Esophagus muscularis mucosa (tissue), 4 donors: ENCODE results near the gene RAB11B. TPM values are rescaled to one million over a fixed set of nuclear protein-coding genes. Genes with fewer than 3 reads are reported as not detected.
"Not testable (repeated sequence)": the region's sequence is repeated elsewhere in the genome, so short reads cannot be mapped to it uniquely, and the experiment has no call there.

Experiments
- DNase-seq: peaks from one replicate; pipeline ENCODE4 v3.0.0-alpha.2; 2017; ENCODE audit errors: extremely low spot score
- H3K27ac ChIP-seq, 4 donors: fragments of 200-600 bp; sonication (generic); replicated peaks in 1 of 4; 1 replicate in 3 of 4; 2 replicates in 1 of 4; pipeline ENCODE4 v1.5.1; 2016 to 2019; ENCODE audit warnings: mild to moderate bottlenecking in 1 of 4
- H3K27me3 ChIP-seq, 4 donors: fragments of 200-600 bp; sonication (generic); one replicate each; pipeline versions ENCODE4 v1.5.1 to v1.6.0; 2016 to 2019
- H3K36me3 ChIP-seq, 4 donors: fragments of 200-600 bp; sonication (generic); one replicate each; pipeline ENCODE4 v1.5.1; 2016 to 2019
- H3K4me1 ChIP-seq, 4 donors: fragments of 200-600 bp; sonication (generic); one replicate each; pipeline ENCODE4 v1.5.1; 2016 to 2019
- H3K4me3 ChIP-seq, 4 donors: fragments of 200-600 bp; sonication (generic); 1 replicate in 2 of 4; 2 replicates in 2 of 4; pipeline ENCODE4 v1.5.1; 2016 to 2019; ENCODE audit warnings: mild to moderate bottlenecking in 4 of 4, moderate library complexity in 1 of 4
- H3K9me3 ChIP-seq, 4 donors: fragments of 200-600 bp; sonication (generic); 1 replicate in 3 of 4; 2 replicates in 1 of 4; pipeline ENCODE4 v1.5.1; 2016 to 2019
- EP300 ChIP-seq: sonication (generic); formaldehyde crosslinking; IDR thresholded peaks from one replicate; pipeline ENCODE4 v1.6.1; 2017; ENCODE audit warnings: antibody characterized with exemption
- POLR2A ChIP-seq: fragments of 450-650 bp; IDR thresholded peaks from one replicate; pipeline ENCODE4 v1.6.1; 2017; ENCODE audit warnings: antibody characterized with exemption, moderate library complexity, mild to moderate bottlenecking, low read depth
- POLR2AphosphoS5 ChIP-seq, 2 donors: sonication (generic); formaldehyde crosslinking; IDR thresholded peaks; one replicate each; pipeline ENCODE4 v1.6.1; 2017; ENCODE audit warnings: antibody characterized with exemption in 2 of 2
- WGBS: methylation state at CpG from one replicate; pipeline ENCODE4 v1.1.5; 2018; 5-methylcytosine and 5-hydroxymethylcytosine counted together
- intact Hi-C: fragments of 100-400 bp; cut with DNase I; formaldehyde crosslinking; loops from one replicate; pipeline ENCODE4 v1.15.1; 2023
- total RNA-seq, 4 donors: library from RNA; depleted of rRNA; stranded (reverse); fragments of >200 nt; gene quantifications; one replicate each; pipeline versions ENCODE4 v1.1.0 to v1.2.1, GENCODE V29; 2016
- TF ChIP-seq, protein P1 (sequence below), 3 experiments: fragments of 200-600 bp in 2 of 3; fragments of 450-650 bp in 1 of 3; sonication (generic) in 2 of 3; IDR thresholded peaks; one replicate each; pipeline ENCODE4 v1.5.1; 2017 to 2019; ENCODE audit warnings: antibody characterized with exemption in 3 of 3, mild to moderate bottlenecking in 2 of 3, moderate library complexity in 1 of 3

Gene RAB11B
- total RNA-seq, 4 donors from 2014 or later = 27.8 to 101 (median 42.3) TPM

DNA sequence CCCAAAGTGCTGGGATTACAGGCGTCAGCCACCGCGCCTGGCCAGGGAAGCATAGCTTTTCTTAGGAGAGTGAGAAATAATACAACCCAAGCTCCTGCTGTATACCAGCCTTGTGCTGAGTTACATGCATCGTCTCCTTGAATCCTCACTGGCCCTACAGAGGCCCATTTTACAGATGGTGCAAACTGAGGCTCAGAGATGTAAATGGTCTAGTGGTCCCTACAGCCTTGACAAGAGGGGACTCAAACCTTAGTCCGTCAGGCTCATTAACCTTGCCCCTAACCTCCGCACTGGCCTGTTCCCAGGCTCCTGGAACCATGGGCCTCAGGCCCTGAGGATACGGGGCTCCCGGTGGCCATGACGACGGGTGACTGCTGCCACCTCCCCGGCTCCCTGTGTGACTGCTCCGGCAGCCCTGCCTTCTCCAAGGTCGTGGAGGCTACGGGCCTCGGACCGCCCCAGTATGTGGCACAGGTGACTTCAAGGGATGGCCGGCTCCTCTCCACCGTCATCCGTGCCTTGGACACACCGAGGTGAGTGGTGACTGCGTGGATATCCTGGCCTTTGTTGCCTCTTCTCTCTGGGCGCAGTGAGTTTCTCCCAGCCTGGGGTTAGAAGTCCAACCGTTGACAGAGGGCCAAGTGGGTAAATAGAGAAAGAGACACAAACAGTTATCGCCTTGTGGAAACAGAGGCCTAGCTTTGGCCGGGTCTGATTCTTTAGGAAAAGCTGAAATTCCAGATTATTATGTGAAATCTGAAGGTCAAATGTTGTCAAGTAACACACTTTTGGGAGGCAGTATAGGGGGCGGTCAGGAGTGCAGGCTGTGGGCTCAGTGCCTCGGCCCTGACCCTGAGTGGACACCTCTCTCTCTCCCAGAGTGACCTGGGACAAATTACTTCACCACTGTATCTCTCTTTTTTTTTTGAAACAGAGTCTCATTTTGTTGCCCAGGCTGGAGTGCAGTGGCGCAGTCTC lies 31.6 kb downstream of the RAB11B start:
- TF ChIP-seq, protein P1, sequence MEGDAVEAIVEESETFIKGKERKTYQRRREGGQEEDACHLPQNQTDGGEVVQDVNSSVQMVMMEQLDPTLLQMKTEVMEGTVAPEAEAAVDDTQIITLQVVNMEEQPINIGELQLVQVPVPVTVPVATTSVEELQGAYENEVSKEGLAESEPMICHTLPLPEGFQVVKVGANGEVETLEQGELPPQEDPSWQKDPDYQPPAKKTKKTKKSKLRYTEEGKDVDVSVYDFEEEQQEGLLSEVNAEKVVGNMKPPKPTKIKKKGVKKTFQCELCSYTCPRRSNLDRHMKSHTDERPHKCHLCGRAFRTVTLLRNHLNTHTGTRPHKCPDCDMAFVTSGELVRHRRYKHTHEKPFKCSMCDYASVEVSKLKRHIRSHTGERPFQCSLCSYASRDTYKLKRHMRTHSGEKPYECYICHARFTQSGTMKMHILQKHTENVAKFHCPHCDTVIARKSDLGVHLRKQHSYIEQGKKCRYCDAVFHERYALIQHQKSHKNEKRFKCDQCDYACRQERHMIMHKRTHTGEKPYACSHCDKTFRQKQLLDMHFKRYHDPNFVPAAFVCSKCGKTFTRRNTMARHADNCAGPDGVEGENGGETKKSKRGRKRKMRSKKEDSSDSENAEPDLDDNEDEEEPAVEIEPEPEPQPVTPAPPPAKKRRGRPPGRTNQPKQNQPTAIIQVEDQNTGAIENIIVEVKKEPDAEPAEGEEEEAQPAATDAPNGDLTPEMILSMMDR (IDR thresholded peaks at IDR 0.05) = no peak
- TF ChIP-seq POLR2A (no peak), EP300 (no peak), POLR2AphosphoS5 (IDR thresholded peaks at IDR 0.05) (no peak)
- WGBS = 88% methylated on average over 21 of the region's 28 CpGs
- Histone ChIP-seq H3K27me3 (no peaks in the 10 kb centered on the region), H3K27ac (peak overlapping the region in 2 of 4 donors; percentile 28 to 39), H3K4me3 (no peak overlapping the region), H3K36me3 (peaks cover 0 to 35% (median 26%) of the 10 kb centered on the region in 4 donors), H3K4me1 (peaks cover 36 to 53% (median 50%) of the 10 kb centered on the region in 4 donors), H3K9me3 (no peaks in the 10 kb centered on the region)
- intact Hi-C loops = no loop called here
- no peak for DNase-seq

DNA sequence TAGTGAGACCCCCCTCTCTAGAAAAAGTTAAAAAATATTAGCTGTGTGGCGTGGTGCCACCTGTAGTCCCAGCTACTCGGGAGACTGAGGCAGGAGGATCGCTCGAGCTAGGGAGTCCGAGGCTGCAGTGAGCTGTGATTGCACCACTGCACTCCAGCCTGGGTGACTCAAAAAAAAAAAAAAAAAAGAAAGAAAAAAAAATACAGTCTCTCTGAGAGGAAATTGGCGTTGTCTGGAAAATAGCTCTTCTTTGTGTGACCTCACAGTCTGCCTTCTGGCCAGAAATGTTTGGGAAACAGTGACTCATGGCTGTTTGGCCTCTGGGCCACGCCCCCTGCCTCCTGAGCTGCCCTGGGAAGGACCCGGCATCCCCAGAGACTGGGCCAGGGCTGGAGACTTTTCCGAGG lies 33.7 kb downstream of the RAB11B start:
- intact Hi-C loops = no loop called here
- H3K27ac ChIP-seq = peak overlapping the region; percentile 80 to 91 (median 88)
- peaks cover 0 to 48% (median 39%) of the 10 kb centered on the region in 4 donors for H3K36me3 ChIP-seq
- H3K4me3 ChIP-seq = peak overlapping the region in 3 of 4 donors; percentile 5 to 43 (median 7)
- H3K4me1 ChIP-seq = peaks cover 18 to 33% (median 29%) of the 10 kb centered on the region in 4 donors
- H3K27me3 ChIP-seq = no peaks in the 10 kb centered on the region
- peak; percentile 98 for DNase-seq
- TF ChIP-seq POLR2AphosphoS5 (IDR thresholded peaks at IDR 0.05) = peak; percentile 87 to 92
- TF ChIP-seq, protein P1 (IDR thresholded peaks at IDR 0.05) = no peak
- no peaks in the 10 kb centered on the region for H3K9me3 ChIP-seq
- WGBS = 27% methylated on average over 9 of the region's 9 CpGs

DNA sequence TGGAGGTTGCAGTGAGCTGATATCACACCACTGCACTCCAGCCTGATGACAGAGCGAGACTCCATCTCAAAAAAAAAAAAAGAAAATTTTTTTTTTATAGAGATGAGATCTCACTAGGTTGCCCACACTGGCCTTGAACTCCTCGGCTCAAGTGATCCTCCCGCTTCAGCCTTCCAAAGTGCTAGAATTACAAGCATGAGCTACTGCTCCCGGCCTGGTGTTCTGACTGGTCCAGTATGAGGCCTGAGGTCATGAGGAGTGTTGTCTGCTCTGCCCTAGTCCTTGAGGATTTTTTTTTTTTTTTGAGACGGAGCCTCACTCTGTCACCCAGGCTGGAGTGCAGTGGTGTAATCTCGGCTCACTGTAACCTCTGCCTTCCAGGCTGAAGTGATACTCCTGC lies 35.2 kb downstream of the RAB11B start:
- H3K9me3 ChIP-seq, H3K27me3 ChIP-seq, H3K4me3 ChIP-seq, DNase-seq, intact Hi-C loops: not testable (repeated sequence)
- Histone ChIP-seq H3K36me3 (peaks cover 0 to 56% (median 49%) of the 10 kb centered on the region in 4 donors), H3K27ac (peak overlapping the region in 2 of 4 donors; percentile 80 to 90), H3K4me1 (peaks cover 18 to 28% (median 28%) of the 10 kb centered on the region in 4 donors)
- WGBS = 96% methylated on average over 6 of the region's 6 CpGs

DNA sequence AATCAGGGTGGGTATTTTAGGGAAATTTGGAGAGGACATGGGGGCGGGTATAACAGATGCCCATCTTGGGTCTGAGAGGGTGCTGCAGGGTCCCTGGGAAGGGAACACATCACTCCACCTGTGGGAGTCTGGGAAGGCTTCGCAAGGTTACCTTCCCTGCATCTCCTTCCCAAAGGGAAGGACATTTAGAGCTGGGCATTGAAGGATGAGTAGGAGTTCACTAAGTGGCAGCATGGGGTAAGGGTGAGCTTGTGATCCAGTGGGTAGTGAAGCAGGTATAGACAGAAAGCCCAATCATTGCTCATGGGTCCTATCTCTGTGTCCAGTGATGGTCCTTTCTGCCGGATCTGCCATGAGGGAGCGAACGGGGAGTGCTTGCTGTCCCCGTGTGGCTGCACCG lies 36.1 kb downstream of the RAB11B start:
- intact Hi-C loops = no loop called here
- H3K36me3 ChIP-seq = peaks cover 0 to 65% (median 57%) of the 10 kb centered on the region in 4 donors
- 94% methylated on average over 7 of the region's 7 CpGs for WGBS

DNA sequence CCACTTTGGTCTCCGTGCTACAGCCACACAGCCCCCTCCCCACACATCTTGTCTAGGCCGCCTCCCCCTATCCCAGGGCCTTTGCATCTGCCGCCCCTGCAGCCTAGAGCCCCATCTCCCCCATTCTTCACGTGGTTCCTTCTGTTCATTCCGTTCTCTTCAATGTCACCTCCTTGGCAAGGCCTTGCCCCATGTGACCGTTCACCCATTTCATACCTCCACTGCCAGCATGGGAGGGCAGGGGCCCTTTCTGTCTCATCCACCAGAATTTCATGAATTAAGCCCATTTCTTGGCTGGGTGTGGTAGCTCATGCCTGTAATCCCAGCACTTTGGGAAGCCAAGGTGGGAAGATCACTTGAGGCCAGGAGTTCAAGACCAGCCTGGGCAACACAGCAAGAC lies 38.9 kb downstream of the RAB11B start:
- Histone ChIP-seq H3K36me3 (peaks cover 5 to 71% (median 55%) of the 10 kb centered on the region in 4 donors), H3K27ac (no peak overlapping the region), H3K4me3 (no peak overlapping the region), H3K9me3 (no peaks in the 10 kb centered on the region), H3K27me3 (no peaks in the 10 kb centered on the region), H3K4me1 (peaks cover 8 to 23% (median 17%) of the 10 kb centered on the region in 4 donors)
- TF ChIP-seq, protein P1 (IDR thresholded peaks at IDR 0.05) = no peak
- TF ChIP-seq POLR2A (no peak), POLR2AphosphoS5 (IDR thresholded peaks at IDR 0.05) (no peak), EP300 (no peak)
- intact Hi-C loops = no loop called here
- 91% methylated on average over 6 of the region's 6 CpGs for WGBS
- no peak for DNase-seq

More for the DNA sequence above, 36.1 kb downstream of the RAB11B start:
- no peak for TF ChIP-seq POLR2A
- TF ChIP-seq EP300 = no peak
- TF ChIP-seq, protein P1 (IDR thresholded peaks at IDR 0.05) = no peak
- TF ChIP-seq POLR2AphosphoS5 (IDR thresholded peaks at IDR 0.05) = no peak
- Histone ChIP-seq H3K9me3 (no peaks in the 10 kb centered on the region), H3K27ac (peak overlapping the region in 1 of 4 donors; percentile 10), H3K27me3 (no peaks in the 10 kb centered on the region), H3K4me3 (no peak overlapping the region), H3K4me1 (peaks cover 18 to 28% (median 28%) of the 10 kb centered on the region in 4 donors)
- DNase-seq = no peak
